A673 (cell line): Measurements from ENCODE around the gene KCNK6. TPM values are rescaled to one million over a fixed set of nuclear protein-coding genes. Genes with fewer than 3 reads are reported as not detected.

Source experiments
- BruUV-seq: library from RNA; stranded (reverse); fragments of 400-500 nt; replicated peaks from 2 replicates; lab custom pipeline; 2021; lab: Mats Ljungman, UMichigan
- CTCF ChIA-PET: fragments of 300-600 bp; sonication (Branson Sonifier 250); formaldehyde crosslinking; loops from one replicate; lab custom pipeline; 2022; ENCODE audit warnings: antibody characterized with exemption; lab: Charles Lee
- POLR2A ChIA-PET: fragments of 300-600 bp; sonication (Branson Sonifier 250); formaldehyde crosslinking; loops from one replicate; lab custom pipeline; 2022; ENCODE audit warnings: antibody characterized with exemption; ENCODE audit not compliant: low non-redundant PET; lab: Charles Lee
- DNase-seq: peaks from one replicate; pipeline ENCODE4 v3.0.0-alpha.2; 2015; ENCODE audit warnings: low spot score
- H3K27ac ChIP-seq: fragments of 200-600 bp; sonication (generic); 2 replicates; pipeline ENCODE4 v1.5.1; 2016; ENCODE audit warnings: mixed run types, low read depth, mild to moderate bottlenecking, mixed read lengths, antibody characterized with exemption, low read length; ENCODE audit not compliant: poor library complexity, severe bottlenecking
- H3K27me3 ChIP-seq: fragments of 200-600 bp; sonication (generic); replicated peaks from 2 replicates; pipeline ENCODE4 v1.6.1; 2017; ENCODE audit warnings: mixed run types, low read depth, mild to moderate bottlenecking, mixed read lengths, antibody characterized with exemption, low read length; ENCODE audit not compliant: insufficient read depth, poor library complexity
- H3K36me3 ChIP-seq: fragments of 200-600 bp; sonication (generic); 2 replicates; pipeline ENCODE4 v1.6.1; 2016; ENCODE audit warnings: mixed run types, mild to moderate bottlenecking, mixed read lengths, antibody characterized with exemption, low read length; ENCODE audit not compliant: insufficient read depth, poor library complexity, severe bottlenecking
- H3K4me1 ChIP-seq: fragments of 200-600 bp; sonication (generic); 2 replicates; pipeline ENCODE4 v1.6.1; 2017; ENCODE audit warnings: mixed run types, mild to moderate bottlenecking, mixed read lengths, antibody characterized with exemption, low read length; ENCODE audit not compliant: insufficient read depth, poor library complexity, severe bottlenecking
- H3K4me3 ChIP-seq: fragments of 200-600 bp; sonication (generic); 2 replicates; pipeline ENCODE4 v1.5.1; 2016; ENCODE audit warnings: low read depth, mixed run types, mild to moderate bottlenecking, mixed read lengths, low read length; ENCODE audit not compliant: poor library complexity, severe bottlenecking
- H3K9me3 ChIP-seq: fragments of 200-600 bp; sonication (generic); 2 replicates; pipeline ENCODE4 v1.6.1; 2016; ENCODE audit warnings: mixed run types, low read depth, mild to moderate bottlenecking, mixed read lengths, antibody characterized with exemption, low read length; ENCODE audit not compliant: poor library complexity, severe bottlenecking
- CTCF ChIP-seq: fragments of 300-800, 200-600 bp; sonication (generic); conservative IDR thresholded peaks from 2 replicates; pipeline ENCODE4 v1.5.1; 2017; ENCODE audit warnings: low read depth, mild to moderate bottlenecking, antibody characterized with exemption, low read length, moderate library complexity, mixed read lengths
- EZH2 ChIP-seq: fragments of 200-600 bp; sonication (generic); IDR thresholded peaks from 2 replicates; pipeline ENCODE4 v1.6.1; 2017; ENCODE audit warnings: borderline replicate concordance, low read depth, mild to moderate bottlenecking, mixed read lengths, antibody characterized with exemption, low read length; ENCODE audit not compliant: poor library complexity, severe bottlenecking
- intact Hi-C: fragments of 100-400 bp; cut with micrococcal nuclease; formaldehyde crosslinking; loops from one replicate; pipeline ENCODE4 v1.10.0; 2022; ENCODE audit not compliant: unreplicated experiment
- total RNA-seq: library from RNA; stranded (reverse); gene quantifications from 2 replicates; pipeline ENCODE4 v1.2.3, GENCODE V29; 2021

Gene KCNK6
- total RNA-seq, 1 experiment from 2014 or later = not detected

- no peaks in the 10 kb centered on the region for H3K36me3 ChIP-seq
- CTCF ChIA-PET = no interaction called here
- no peaks in the 10 kb centered on the region for H3K27me3 ChIP-seq
- no peaks in the 10 kb centered on the region for H3K4me1 ChIP-seq
- intact Hi-C loops = no loop called here
- TF ChIP-seq CTCF (no peak), EZH2 (no peak)
- BruUV-seq = no TSS peak
- DNase-seq = no peak
- POLR2A ChIA-PET = no interaction called here
- no peaks in the 10 kb centered on the region for H3K9me3 ChIP-seq
- H3K4me3 ChIP-seq = no peak overlapping the region
- no peak overlapping the region for H3K27ac ChIP-seq
Measured at GRCh38 chr19:38281811-38282566, 37.7 kb upstream of the KCNK6 start.

- Histone ChIP-seq H3K4me3 (no peak overlapping the region), H3K27me3 (no peaks in the 10 kb centered on the region), H3K27ac (no peak overlapping the region), H3K4me1 (no peaks in the 10 kb centered on the region), H3K9me3 (no peaks in the 10 kb centered on the region), H3K36me3 (no peaks in the 10 kb centered on the region)
- BruUV-seq = no TSS peak
- ChIA-PET POLR2A (no interaction called here), CTCF (interaction anchor here (0.6 kb wide), 1 partner anchor 14 kb away, joined by 4 read pairs; no protein-coding TSS in a partner anchor)
- DNase-seq = no peak
- intact Hi-C loops = no loop called here
- TF ChIP-seq CTCF = no peak
- TF ChIP-seq EZH2 = no peak
Measured at GRCh38 chr19:38283271-38283670, 36.4 kb upstream of the KCNK6 start.

- intact Hi-C loops = no loop called here
- Histone ChIP-seq H3K36me3 (no peaks in the 10 kb centered on the region), H3K27ac (no peak overlapping the region), H3K27me3 (no peaks in the 10 kb centered on the region), H3K4me1 (no peaks in the 10 kb centered on the region), H3K4me3 (no peak overlapping the region), H3K9me3 (no peaks in the 10 kb centered on the region)
- no TSS peak for BruUV-seq
- TF ChIP-seq CTCF = no peak
- no peak for TF ChIP-seq EZH2
- ChIA-PET CTCF (no interaction called here), POLR2A (no interaction called here)
- no peak for DNase-seq
Measured at GRCh38 chr19:38284422-38284821, 35.2 kb upstream of the KCNK6 start.
